GM19455 (cell line): ENCODE measurements around the gene EXOC4.

ENCODE experiments used
- ATAC-seq: cut with Tn5 transposase; IDR thresholded peaks from one replicate; pipeline ENCODE4 v1.9.1; 2021; ENCODE audit not compliant: unreplicated experiment

EXOC4 gene

DNA sequence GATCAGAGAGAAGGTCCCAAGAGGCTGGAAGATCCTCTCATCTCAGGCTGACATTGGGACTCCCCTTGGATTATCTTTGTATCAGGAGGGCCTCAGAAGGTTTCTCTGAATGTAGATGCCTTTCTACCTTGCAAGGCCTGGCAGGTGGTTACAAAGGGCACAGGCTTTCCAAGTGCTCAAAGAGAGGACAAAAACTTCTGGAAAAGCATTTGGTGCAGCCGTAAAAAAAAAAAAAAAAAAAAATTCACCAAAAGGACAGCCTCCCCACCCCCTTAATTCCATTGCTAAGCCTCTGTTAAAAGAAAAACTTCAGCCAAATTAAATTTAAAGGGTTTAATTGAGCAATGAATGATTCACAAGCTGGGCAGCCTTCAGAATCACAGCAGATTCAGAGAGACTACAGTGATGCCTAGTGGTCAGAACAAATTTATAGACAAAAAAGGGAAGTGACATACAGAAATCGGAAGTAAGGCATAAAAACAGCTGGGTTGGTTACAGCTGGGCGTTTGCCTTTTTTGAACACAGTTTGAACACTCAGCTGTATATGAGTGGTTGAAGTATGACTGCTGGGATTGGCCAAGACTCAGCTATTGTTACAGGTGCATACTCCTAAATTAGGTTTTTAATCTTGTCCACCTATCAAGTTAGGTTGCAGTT, 831.7 kb downstream of the EXOC4 start:
- no peak for ATAC-seq

DNA sequence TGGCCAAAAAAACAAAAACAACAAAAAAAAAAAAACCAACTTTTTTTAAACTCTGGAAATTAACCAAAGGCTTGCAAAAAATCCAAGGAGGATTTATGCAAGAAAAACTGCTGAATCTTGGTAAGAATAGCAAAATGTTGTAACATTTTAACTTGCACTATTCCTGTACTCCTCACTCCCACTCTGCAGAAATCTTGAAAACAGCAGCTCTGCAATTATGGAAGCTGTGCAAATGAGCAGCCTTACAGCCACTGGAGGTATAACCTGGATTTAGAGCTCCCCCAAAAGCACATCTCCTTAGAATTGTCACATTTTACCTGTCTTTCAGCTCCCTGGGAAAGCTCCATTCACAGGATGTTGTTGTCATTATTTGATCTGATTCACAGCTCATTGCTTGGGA, 832.4 kb downstream of the EXOC4 start:
- ATAC-seq: no peak

DNA sequence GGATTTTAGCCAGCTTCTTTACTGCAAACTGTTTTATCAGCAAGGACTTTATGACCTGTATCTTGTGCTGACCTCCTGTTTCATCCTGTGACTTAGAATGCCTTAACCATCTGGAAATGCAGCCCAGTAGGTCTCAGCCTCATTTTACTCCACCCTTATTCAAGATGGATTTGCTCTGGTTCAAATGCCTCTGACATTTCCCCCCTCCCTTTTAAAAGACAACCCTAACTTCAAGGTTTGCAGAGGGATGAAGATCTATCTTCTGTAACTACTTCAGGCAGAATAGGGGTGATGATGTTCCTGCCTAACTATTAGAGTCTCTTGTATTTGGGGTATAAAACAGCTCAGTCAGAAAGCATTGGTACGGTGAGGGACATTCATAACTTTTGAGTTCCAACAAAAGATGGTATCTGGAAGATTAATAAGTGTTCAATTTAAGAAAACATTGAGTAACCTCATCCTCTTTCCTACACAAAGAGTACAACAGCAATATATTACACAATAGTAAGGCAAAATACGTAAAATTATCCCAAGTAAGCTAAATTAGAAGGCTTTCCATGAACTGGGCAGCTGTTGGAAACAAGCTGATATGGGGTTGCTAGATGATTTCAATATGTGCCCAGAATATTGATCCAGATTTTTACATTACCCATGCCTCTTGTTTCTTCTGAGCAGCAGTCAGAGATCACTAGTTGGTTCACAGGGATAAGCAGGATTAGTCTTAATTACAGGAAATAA, 834.3 kb downstream of the EXOC4 start:
- no peak for ATAC-seq

DNA sequence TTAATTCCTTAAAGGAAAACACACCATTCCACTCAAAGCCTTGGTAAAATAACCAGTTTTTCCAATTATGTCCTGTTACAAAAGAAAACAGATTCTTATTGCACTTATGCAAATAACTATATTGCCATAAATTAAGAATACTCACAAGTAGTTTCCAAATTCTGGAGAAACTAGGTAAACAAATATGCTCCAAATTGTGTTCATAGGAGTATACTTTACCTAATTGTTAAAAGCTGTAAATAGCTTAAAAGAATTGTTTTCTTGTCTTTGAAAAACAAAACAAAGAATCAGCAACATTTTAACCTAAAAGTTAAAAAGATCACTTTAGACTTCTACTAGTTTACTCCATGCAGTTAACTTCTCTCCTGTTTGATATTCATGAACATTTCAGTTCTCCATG, 835.3 kb downstream of the EXOC4 start:
- no peak for ATAC-seq

DNA sequence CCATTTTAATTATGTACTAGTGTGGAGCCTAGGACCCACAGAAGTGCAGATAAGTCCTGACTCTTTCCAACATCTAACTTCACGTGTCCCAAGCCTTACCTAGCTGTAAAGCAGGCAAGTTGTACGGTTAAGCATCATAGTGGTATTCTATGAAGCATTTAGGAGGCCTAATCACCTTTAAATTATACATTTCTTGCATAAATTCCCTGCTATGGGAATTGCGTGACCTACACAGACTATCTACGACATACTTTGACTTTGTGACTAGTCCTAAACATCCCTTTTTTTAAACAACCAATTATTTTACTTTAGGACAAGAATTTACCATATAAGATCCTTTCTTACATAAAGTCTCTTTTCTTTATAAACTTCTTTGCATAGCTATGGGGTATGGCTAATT, 836.6 kb downstream of the EXOC4 start:
- no peak for ATAC-seq

DNA sequence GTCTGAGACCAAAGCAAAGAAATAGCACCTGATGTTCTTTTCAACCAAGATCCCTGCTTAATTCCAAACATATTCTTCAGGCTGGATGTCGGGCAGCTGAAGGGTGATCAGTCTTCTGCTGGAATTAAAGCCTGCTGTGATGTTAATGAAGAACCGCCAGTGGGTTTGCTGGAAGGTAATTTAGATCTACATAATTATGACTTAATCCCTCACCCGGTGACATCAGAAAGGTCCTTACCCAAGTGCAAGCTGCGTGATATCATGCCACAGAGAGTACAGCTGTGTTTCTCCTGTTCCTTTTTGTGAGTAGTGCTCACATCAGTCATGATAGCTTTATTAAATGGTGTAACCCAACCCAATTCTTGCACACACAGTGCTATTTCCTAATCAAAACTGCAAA, 845.2 kb downstream of the EXOC4 start:
- no peak for ATAC-seq

DNA sequence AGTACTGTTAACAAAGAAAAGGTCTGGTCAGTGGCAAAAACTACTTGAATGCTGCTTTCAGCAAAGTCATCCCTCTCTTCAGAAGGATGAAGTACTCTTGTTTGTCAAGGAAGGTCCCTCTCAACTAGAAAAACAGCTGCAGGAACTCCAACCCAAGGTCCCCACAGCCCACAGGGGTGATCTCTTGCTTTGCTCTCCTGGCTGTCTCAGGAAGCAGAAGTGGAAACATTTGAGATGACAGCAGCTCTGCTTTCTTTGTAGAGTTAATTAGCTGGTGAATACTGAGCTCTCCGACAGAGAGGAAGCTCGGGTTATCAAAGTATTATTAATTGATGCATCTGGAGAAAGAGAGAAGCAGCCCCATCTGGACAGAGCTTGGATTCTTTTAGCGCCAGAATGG, 848.8 kb downstream of the EXOC4 start:
- no peak for ATAC-seq

DNA sequence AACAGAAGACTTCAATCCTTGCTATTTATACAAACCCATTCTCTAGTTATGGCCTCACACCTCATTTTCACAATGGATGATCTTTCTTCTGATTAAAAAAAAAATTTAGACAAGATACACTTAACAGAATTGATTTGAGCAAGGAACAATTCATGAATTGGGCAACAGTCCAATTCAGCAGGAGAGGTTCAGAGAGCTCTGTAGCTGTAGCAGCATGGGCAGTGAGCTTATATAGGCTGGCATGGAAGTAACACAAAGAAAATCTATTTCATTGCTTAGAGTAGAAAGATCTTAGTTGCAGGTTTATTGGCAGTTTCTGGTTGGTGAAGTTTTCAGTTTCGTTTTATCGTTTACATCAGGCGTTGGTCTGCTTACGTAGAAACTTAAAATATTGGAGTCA, 851.3 kb downstream of the EXOC4 start:
- no peak for ATAC-seq

DNA sequence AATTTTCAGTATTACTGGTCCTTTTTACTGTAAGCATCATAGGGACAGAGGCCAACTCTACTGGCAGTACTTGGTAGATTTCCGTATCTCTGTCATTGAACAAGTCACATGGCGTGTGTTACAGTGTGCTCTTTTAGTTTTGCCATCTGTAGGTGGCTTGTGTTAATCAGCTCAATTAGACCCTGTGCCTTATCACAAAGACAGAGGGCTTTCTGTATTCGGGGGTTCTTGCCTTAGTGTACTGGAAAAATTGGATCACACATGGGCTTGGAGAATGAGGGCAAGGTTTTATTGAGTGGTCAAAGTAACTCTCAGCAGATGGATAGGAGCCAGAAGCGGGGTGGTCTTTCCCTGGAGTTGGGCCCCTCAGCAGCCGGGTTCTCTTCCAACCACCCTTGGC, 853.0 kb downstream of the EXOC4 start:
- ATAC-seq: no peak

DNA sequence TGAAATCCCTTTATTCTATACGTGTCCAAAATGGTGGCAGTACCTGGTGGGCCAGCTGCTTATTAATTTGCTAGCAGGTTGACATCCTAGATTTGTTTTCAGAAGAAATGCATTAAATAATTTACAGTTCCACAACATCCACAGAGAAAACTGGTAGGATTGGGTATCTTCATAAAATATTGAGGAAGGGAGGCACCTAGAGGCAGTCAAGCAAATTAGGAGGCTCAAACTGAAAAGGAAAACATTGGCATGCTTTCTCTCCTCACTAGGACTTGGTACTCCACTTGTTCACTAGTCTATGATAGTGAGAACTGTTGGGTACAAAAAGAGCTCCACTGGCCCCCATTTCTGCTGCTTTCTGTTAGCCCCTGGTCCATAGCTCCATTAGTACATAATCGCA, 855.9 kb downstream of the EXOC4 start:
- ATAC-seq: no peak

DNA sequence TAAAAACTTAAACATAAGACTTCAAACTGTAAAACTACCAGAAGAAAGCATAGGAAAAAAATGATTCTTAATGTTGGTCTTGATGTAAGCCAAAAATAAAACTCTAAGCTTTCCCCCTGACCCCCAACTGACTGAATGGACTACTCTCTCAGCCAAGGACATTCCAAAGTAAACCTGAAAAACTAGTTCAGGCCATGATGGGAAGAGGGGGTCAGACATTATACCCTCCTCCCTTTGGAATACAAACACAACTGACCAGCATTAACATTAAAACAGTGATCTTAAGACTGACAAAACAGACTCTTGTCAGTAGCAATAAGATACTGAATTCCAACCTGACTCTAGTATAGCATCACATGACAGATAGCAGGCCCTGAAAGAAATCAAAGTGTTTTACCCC, 860.8 kb downstream of the EXOC4 start:
- no peak for ATAC-seq

DNA sequence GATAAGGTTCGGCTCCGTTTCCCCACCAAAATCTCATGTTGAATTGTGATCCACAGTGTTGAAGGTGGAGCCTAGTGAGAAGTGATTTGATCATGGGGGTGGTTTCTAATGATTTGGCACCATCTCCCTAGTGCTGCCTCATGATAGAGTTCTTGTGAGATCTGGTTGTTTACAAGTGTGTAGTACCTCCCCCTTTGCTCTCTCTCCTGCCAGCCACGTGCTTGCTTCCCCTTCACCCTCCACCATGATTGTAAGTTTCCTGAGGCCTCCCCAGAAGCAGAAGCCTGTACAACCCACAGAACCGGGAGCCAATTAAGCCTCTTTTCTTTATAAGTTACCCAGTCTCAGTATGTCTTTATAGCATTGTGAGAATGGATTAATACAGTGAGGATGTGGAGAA, 862.1 kb downstream of the EXOC4 start:
- no peak for ATAC-seq
